Smooth muscle cell (in vitro differentiated cells): ENCODE data around the gene OR5H15. TPM values are rescaled to one million over a fixed set of nuclear protein-coding genes. Genes with fewer than 3 reads are reported as not detected.
"Not testable (repeated sequence)": the region's sequence is repeated elsewhere in the genome, so short reads cannot be mapped to it uniquely, and the experiment has no call there.

Source experiments
- DNase-seq: peaks from one replicate; lab custom pipeline; 2025; ENCODE audit not compliant: unreplicated experiment; lab: John Stamatoyannopoulos, UW
- H2AFZ ChIP-seq: fragments of 200-600 bp; sonication (generic); 2 replicates; pipeline ENCODE4 v1.6.0; 2016; ENCODE audit warnings: antibody characterized with exemption, low read depth, mild to moderate bottlenecking
- H3F3A ChIP-seq: fragments of 200-600 bp; sonication (generic); 2 replicates; pipeline ENCODE4 v1.6.0; 2017; ENCODE audit warnings: antibody characterized with exemption, low read depth
- H3K27ac ChIP-seq: fragments of 200-600 bp; sonication (generic); 2 replicates; pipeline ENCODE4 v1.5.1; 2016; ENCODE audit warnings: low read depth, mild to moderate bottlenecking
- H3K27me3 ChIP-seq: fragments of 200-600 bp; sonication (generic); 2 replicates; pipeline ENCODE4 v1.6.1; 2016; ENCODE audit warnings: low read depth, mild to moderate bottlenecking
- H3K36me3 ChIP-seq: fragments of 200-600 bp; sonication (generic); 2 replicates; pipeline ENCODE4 v1.5.1; 2016; ENCODE audit warnings: low read depth
- H3K4me1 ChIP-seq: fragments of 200-600 bp; sonication (generic); 2 replicates; pipeline ENCODE4 v1.5.1; 2016; ENCODE audit warnings: low read depth
- H3K4me2 ChIP-seq: fragments of 200-600 bp; sonication (generic); 2 replicates; pipeline ENCODE4 v1.6.0; 2016; ENCODE audit warnings: mild to moderate bottlenecking
- H3K4me3 ChIP-seq: fragments of 200-600 bp; sonication (generic); 2 replicates; pipeline ENCODE4 v1.5.1; 2016; ENCODE audit warnings: mild to moderate bottlenecking
- H3K79me2 ChIP-seq: fragments of 200-600 bp; sonication (generic); 2 replicates; pipeline ENCODE4 v1.6.0; 2016; ENCODE audit warnings: low read depth, mild to moderate bottlenecking
- H3K9ac ChIP-seq: fragments of 200-600 bp; sonication (generic); 2 replicates; pipeline ENCODE4 v1.6.0; 2016; ENCODE audit warnings: low read depth
- H3K9me3 ChIP-seq: fragments of 200-600 bp; sonication (generic); replicated peaks from 2 replicates; pipeline ENCODE4 v1.5.1; 2016; ENCODE audit warnings: low read depth
- H4K20me1 ChIP-seq: fragments of 200-600 bp; sonication (generic); 2 replicates; pipeline ENCODE4 v1.6.0; 2016; ENCODE audit warnings: low read depth
- CTCF ChIP-seq: fragments of 200-600 bp; sonication (generic); IDR thresholded peaks from 2 replicates; pipeline ENCODE4 v1.5.1; 2017; ENCODE audit warnings: borderline replicate concordance, mild to moderate bottlenecking, antibody characterized with exemption; ENCODE audit not compliant: insufficient read depth, poor library complexity, severe bottlenecking
- WGBS: methylation state at CpG from one replicate; pipeline ENCODE4 v1.1.7; 2016; ENCODE audit warnings: low lambda C conversion rate; 5-methylcytosine and 5-hydroxymethylcytosine counted together
- polyA plus RNA-seq: library from polyadenylated mRNA; unstranded; fragments of >200 nt; fragmentation: Nextera tagmentation; extraction: Ambion mirVana; gene quantifications from 2 replicates; pipeline ENCODE4 v1.2.1, GENCODE V29; 2016
- total RNA-seq: library from RNA; depleted of rRNA; stranded (reverse); fragments of >200 nt; gene quantifications from 2 replicates; pipeline ENCODE4 v1.2.3, GENCODE V29; 2014

The OR5H15 gene
- total RNA-seq: not detected in 2 replicates
- polyA plus RNA-seq: not detected in 2 replicates

GRCh38 chr3:98166396-98166795 is at the start of gene OR5H15:
Gene OR5H15, plus strand, starts transcription at chr3:98166696. Its CDS starts 2,004 bp downstream, at chr3:98168700.
- Histone ChIP-seq H3K9ac (no peak within 1 kb of the TSS), H3K9me3 (no peaks in the 10 kb centered on the region), H3K27ac (no peak within 1 kb of the TSS), H2AFZ (no peak within 1 kb of the TSS), H3K36me3 (no peaks in the 10 kb centered on the region), H3K4me2 (no peak within 1 kb of the TSS), H3K4me1 (no peaks in the 10 kb centered on the region), H3K27me3 (no peaks in the 10 kb centered on the region), H4K20me1 (no peaks in the 10 kb centered on the region), H3F3A (no peaks in the 10 kb centered on the region), H3K4me3 (no peak within 1 kb of the TSS), H3K79me2 (no peaks in the 10 kb centered on the region)
- no peak for DNase-seq
- TF ChIP-seq CTCF: no peak
- WGBS: 94% methylated on average over 3 of the region's 3 CpGs

- Histone ChIP-seq H3F3A (no peaks in the 10 kb centered on the region), H4K20me1 (no peaks in the 10 kb centered on the region), H3K79me2 (no peaks in the 10 kb centered on the region), H3K9ac (no peak within 1 kb of the TSS), H3K9me3 (no peaks in the 10 kb centered on the region), H3K4me3 (no peak within 1 kb of the TSS), H3K27me3 (no peaks in the 10 kb centered on the region), H3K27ac (no peak within 1 kb of the TSS), H3K4me1 (no peaks in the 10 kb centered on the region), H2AFZ (no peak within 1 kb of the TSS), H3K36me3 (no peaks in the 10 kb centered on the region), H3K4me2 (no peak within 1 kb of the TSS)
- DNase-seq: no peak
- WGBS: 84% methylated on average over 1 of the region's 1 CpG
- TF ChIP-seq CTCF: no peak
Observed at GRCh38 chr3:98130421-98130820, 36.1 kb upstream of the OR5H15 start, which contains the start of gene OR5H1. Gene OR5H1, plus strand, starts transcription at chr3:98130721. Its CDS starts 1,977 bp downstream, at chr3:98132698.

GRCh38 chr3:98136631-98137030 is 29.9 kb upstream of the OR5H15 start:
- 85% methylated on average over 3 of the region's 3 CpGs for WGBS

DNA sequence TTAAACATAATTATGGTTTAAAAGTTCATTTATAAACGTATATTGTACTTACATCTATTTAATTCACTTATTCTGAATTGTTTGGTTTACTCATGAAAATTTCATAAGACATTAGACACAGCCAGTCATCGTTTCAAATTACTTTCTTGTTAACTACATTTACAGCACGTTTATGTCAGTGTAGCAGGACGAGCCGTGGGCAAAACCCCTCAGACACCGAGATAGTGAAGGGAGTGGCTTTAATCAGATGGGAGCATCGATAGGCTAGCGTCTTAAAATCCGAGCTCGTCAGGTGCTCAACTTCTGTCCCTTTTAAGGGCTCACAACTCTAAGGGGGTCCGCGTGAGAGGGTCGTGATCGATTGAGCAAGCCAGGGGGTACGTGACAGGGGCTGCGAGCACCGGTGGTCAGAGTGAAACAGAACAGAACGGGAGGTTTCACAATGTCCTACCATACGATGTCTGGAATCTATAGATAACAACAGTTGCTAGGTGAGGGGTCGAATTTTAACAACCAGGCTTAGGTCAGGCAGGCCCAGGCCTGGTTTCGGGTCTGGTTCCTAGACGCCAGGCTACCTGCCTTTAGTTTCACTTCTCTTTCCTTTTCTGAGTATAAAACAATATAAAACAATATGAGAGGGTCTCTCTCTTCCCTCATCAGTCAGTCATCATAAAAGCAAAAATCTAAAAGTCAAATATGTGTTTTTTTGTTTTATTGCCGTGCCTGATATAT is 28.5 kb upstream of the OR5H15 start:
- not testable (repeated sequence) for H4K20me1 ChIP-seq, H3K79me2 ChIP-seq, H3K4me1 ChIP-seq, H3K4me3 ChIP-seq, H3K9me3 ChIP-seq, H3K36me3 ChIP-seq, DNase-seq, H2AFZ ChIP-seq, H3K27me3 ChIP-seq, H3K27ac ChIP-seq, H3K4me2 ChIP-seq, H3F3A ChIP-seq, H3K9ac ChIP-seq
- 78% methylated on average over 23 of the region's 23 CpGs for WGBS

More at GRCh38 chr3:98136631-98137030, 29.9 kb upstream of the OR5H15 start:
- no peak for DNase-seq
- Histone ChIP-seq H3K27me3 (no peaks in the 10 kb centered on the region), H3K79me2 (no peaks in the 10 kb centered on the region), H2AFZ (no peak overlapping the region), H3K9me3 (no peaks in the 10 kb centered on the region), H3F3A (no peaks in the 10 kb centered on the region), H3K36me3 (no peaks in the 10 kb centered on the region), H3K4me2 (no peak overlapping the region), H3K27ac (no peak overlapping the region), H4K20me1 (no peaks in the 10 kb centered on the region), H3K9ac (no peak overlapping the region), H3K4me1 (no peaks in the 10 kb centered on the region), H3K4me3 (no peak overlapping the region)
- no peak for TF ChIP-seq CTCF
